ENCODE measurements around the gene NUP210L. TPM values are rescaled to one million over a fixed set of nuclear protein-coding genes. Genes with fewer than 3 reads are reported as not detected.

The NUP210L gene
- total RNA-seq, 1 donor from 2014 or later: not detected

- no peaks in the 10 kb centered on the region for H3K27me3 Mint-ChIP-seq (ENCODE audit: low read depth, unreplicated experiment)
- no peaks in the 10 kb centered on the region for H3K9me3 ChIP-seq (ENCODE audit: insufficient read depth, low read depth, low read length)
- H3K9ac ChIP-seq (ENCODE audit: low read length): no peak overlapping the region
- no peak overlapping the region for H3K4me3 ChIP-seq (ENCODE audit: insufficient read depth, low read depth, low read length)
- no peaks in the 10 kb centered on the region for H4K20me1 ChIP-seq (ENCODE audit: insufficient read depth, low read length)
- H3K27ac Mint-ChIP-seq (ENCODE audit: unreplicated experiment): no peak overlapping the region
- peaks cover 16% of the 10 kb centered on the region for H3K4me1 ChIP-seq (ENCODE audit: insufficient read depth, low read length)
- no peak overlapping the region for H2AFZ ChIP-seq (ENCODE audit: low read depth, low read length)
- peaks cover 6% of the 10 kb centered on the region for H3K36me3 ChIP-seq (ENCODE audit: insufficient read depth, low read length)
- peaks cover 8% of the 10 kb centered on the region for H3K36me3 Mint-ChIP-seq (ENCODE audit: low read depth, unreplicated experiment)
- H3K4me2 ChIP-seq (ENCODE audit: low read length): no peak overlapping the region
- no peaks in the 10 kb centered on the region for H3K27me3 ChIP-seq (ENCODE audit: insufficient read depth, low read length)
- H3K4me1 Mint-ChIP-seq (ENCODE audit: low read depth, unreplicated experiment): peaks cover 7% of the 10 kb centered on the region
- H3K4me3 Mint-ChIP-seq (ENCODE audit: unreplicated experiment): peak overlapping the region; percentile 64
- no peaks in the 10 kb centered on the region for H3K9me3 Mint-ChIP-seq (ENCODE audit: unreplicated experiment)
- DNase-seq (ENCODE audit: low read depth): no peak
- FAIRE-seq: no peak
- peaks cover 5% of the 10 kb centered on the region for H3K79me2 ChIP-seq (ENCODE audit: insufficient read depth, low read length)
- H3K27ac ChIP-seq (ENCODE audit: low read depth, low read length): no peak overlapping the region
- TF ChIP-seq EZH2 (IDR thresholded peaks at IDR 0.05; ENCODE audit: insufficient read depth, low read length) (no peak), CTCF (IDR thresholded peaks at IDR 0.05; ENCODE audit: insufficient read depth, low read depth, low read length) (no peak)
Measured at GRCh38 chr1:153970346-153970745, 184.5 kb downstream of the NUP210L start.

- H3K27me3 Mint-ChIP-seq (ENCODE audit: low read depth, unreplicated experiment): no peaks in the 10 kb centered on the region
- Histone ChIP-seq H3K4me3 (ENCODE audit: insufficient read depth, low read depth, low read length) (no peak overlapping the region), H3K4me2 (ENCODE audit: low read length) (peak overlapping the region; percentile 100), H3K4me1 (ENCODE audit: insufficient read depth, low read length) (peaks cover 16% of the 10 kb centered on the region), H3K36me3 (ENCODE audit: insufficient read depth, low read length) (no peaks in the 10 kb centered on the region), H3K9me3 (ENCODE audit: insufficient read depth, low read depth, low read length) (no peaks in the 10 kb centered on the region), H3K9ac (ENCODE audit: low read length) (no peak overlapping the region), H3K27ac (ENCODE audit: low read depth, low read length) (no peak overlapping the region), H3K27me3 (ENCODE audit: insufficient read depth, low read length) (no peaks in the 10 kb centered on the region), H4K20me1 (ENCODE audit: insufficient read depth, low read length) (no peaks in the 10 kb centered on the region), H3K79me2 (ENCODE audit: insufficient read depth, low read length) (peaks cover 6% of the 10 kb centered on the region), H2AFZ (ENCODE audit: low read depth, low read length) (no peak overlapping the region)
- FAIRE-seq (no peak), DNase-seq (ENCODE audit: low read depth) (no peak)
- H3K36me3 Mint-ChIP-seq (ENCODE audit: low read depth, unreplicated experiment): no peaks in the 10 kb centered on the region
- TF ChIP-seq EZH2 (IDR thresholded peaks at IDR 0.05; ENCODE audit: insufficient read depth, low read length) (no peak), CTCF (IDR thresholded peaks at IDR 0.05; ENCODE audit: insufficient read depth, low read depth, low read length) (no peak)
- H3K9me3 Mint-ChIP-seq (ENCODE audit: unreplicated experiment): no peaks in the 10 kb centered on the region
- H3K27ac Mint-ChIP-seq (ENCODE audit: unreplicated experiment): no peak overlapping the region
- peaks cover 7% of the 10 kb centered on the region for H3K4me1 Mint-ChIP-seq (ENCODE audit: low read depth, unreplicated experiment)
- H3K4me3 Mint-ChIP-seq (ENCODE audit: unreplicated experiment): peak overlapping the region; percentile 90
Measured at GRCh38 chr1:153968972-153969371, 185.9 kb downstream of the NUP210L start.

GRCh38 chr1:153968408-153968807, 186.5 kb downstream of the NUP210L start:
- Histone ChIP-seq H3K9ac (ENCODE audit: low read length) (peak overlapping the region; percentile 81), H3K4me2 (ENCODE audit: low read length) (peak overlapping the region; percentile 100), H3K27ac (ENCODE audit: low read depth, low read length) (no peak overlapping the region), H2AFZ (ENCODE audit: low read depth, low read length) (peak overlapping the region; percentile 87), H3K4me3 (ENCODE audit: insufficient read depth, low read depth, low read length) (peak overlapping the region; percentile 72), H3K36me3 (ENCODE audit: insufficient read depth, low read length) (no peaks in the 10 kb centered on the region), H3K9me3 (ENCODE audit: insufficient read depth, low read depth, low read length) (no peaks in the 10 kb centered on the region), H4K20me1 (ENCODE audit: insufficient read depth, low read length) (no peaks in the 10 kb centered on the region), H3K4me1 (ENCODE audit: insufficient read depth, low read length) (peaks cover 16% of the 10 kb centered on the region), H3K27me3 (ENCODE audit: insufficient read depth, low read length) (no peaks in the 10 kb centered on the region), H3K79me2 (ENCODE audit: insufficient read depth, low read length) (peaks cover 9% of the 10 kb centered on the region)
- H3K36me3 Mint-ChIP-seq (ENCODE audit: low read depth, unreplicated experiment): no peaks in the 10 kb centered on the region
- peaks cover 7% of the 10 kb centered on the region for H3K4me1 Mint-ChIP-seq (ENCODE audit: low read depth, unreplicated experiment)
- no peak for FAIRE-seq
- no peaks in the 10 kb centered on the region for H3K9me3 Mint-ChIP-seq (ENCODE audit: unreplicated experiment)
- peak overlapping the region; percentile 90 for H3K4me3 Mint-ChIP-seq (ENCODE audit: unreplicated experiment)
- H3K27me3 Mint-ChIP-seq (ENCODE audit: low read depth, unreplicated experiment): no peaks in the 10 kb centered on the region
- no peak for DNase-seq (ENCODE audit: low read depth)
- no peak overlapping the region for H3K27ac Mint-ChIP-seq (ENCODE audit: unreplicated experiment)
- no peak for TF ChIP-seq CTCF (IDR thresholded peaks at IDR 0.05; ENCODE audit: insufficient read depth, low read depth, low read length)
- TF ChIP-seq EZH2 (IDR thresholded peaks at IDR 0.05; ENCODE audit: insufficient read depth, low read length): no peak
